Skeletal muscle satellite cell (primary cell): ENCODE data around the gene SIRT1.
"Not testable (repeated sequence)": the region's sequence is repeated elsewhere in the genome, so short reads cannot be mapped to it uniquely, and the experiment has no call there.

ENCODE experiments used
- H3K27me3 ChIP-seq: 2 replicates; pipeline ENCODE4 v1.7.0; 2013; ENCODE audit warnings: low read length; ENCODE audit not compliant: control insufficient read depth, insufficient read depth
- H3K36me3 ChIP-seq: 2 replicates; pipeline ENCODE4 v1.7.0; 2013; ENCODE audit warnings: mild to moderate bottlenecking, control low read depth, low read length; ENCODE audit not compliant: insufficient read depth
- H3K4me1 ChIP-seq: 2 replicates; pipeline ENCODE4 v1.7.0; 2013; ENCODE audit warnings: low read length; ENCODE audit not compliant: control insufficient read depth, insufficient read depth
- H3K4me2 ChIP-seq: 2 replicates; pipeline ENCODE4 v1.7.0; 2013; ENCODE audit warnings: mild to moderate bottlenecking, low read length
- H3K4me3 ChIP-seq: 2 replicates; pipeline ENCODE4 v1.7.0; 2013; ENCODE audit warnings: low read length
- H3K9ac ChIP-seq: 2 replicates; pipeline ENCODE4 v1.7.0; 2013; ENCODE audit warnings: mild to moderate bottlenecking, low read depth, low read length, moderate library complexity
- H3K9me3 ChIP-seq: replicated peaks from 2 replicates; pipeline ENCODE4 v1.7.0; 2013; ENCODE audit warnings: mild to moderate bottlenecking, control low read depth, low read length

SIRT1 gene

GRCh38 chr10:67925449-67926005 is 41.1 kb downstream of the SIRT1 start:
- Histone ChIP-seq H3K4me1 (peaks cover 25% of the 10 kb centered on the region), H3K4me3 (no peak overlapping the region), H3K36me3 (peaks cover 86% of the 10 kb centered on the region), H3K9me3 (no peaks in the 10 kb centered on the region), H3K9ac (no peak overlapping the region), H3K4me2 (no peak overlapping the region), H3K27me3 (no peaks in the 10 kb centered on the region)

DNA sequence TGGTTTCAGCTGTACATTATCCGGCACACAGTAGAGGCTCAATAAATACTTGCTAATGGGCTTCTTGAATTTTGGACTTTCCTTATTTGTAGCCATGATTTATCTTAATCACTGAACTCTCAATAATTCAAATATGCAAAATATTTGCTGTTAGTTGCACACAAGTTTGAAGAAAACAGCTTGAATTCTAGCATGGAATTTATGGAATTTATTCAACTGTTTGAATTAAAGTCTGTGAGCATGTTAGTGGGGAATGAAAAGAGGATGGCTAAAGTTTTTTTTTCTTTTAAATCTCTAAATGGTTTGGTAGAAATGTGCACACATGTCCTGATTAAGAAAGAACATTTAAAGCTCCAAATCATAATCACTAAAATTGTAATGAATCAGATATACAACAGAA is 42.5 kb downstream of the SIRT1 start:
- H3K4me3 ChIP-seq, result no peak overlapping the region
- peaks cover 85% of the 10 kb centered on the region for H3K36me3 ChIP-seq
- no peak overlapping the region for H3K9ac ChIP-seq
- H3K9me3 ChIP-seq, result no peaks in the 10 kb centered on the region
- peaks cover 25% of the 10 kb centered on the region for H3K4me1 ChIP-seq
- no peaks in the 10 kb centered on the region for H3K27me3 ChIP-seq
- H3K4me2 ChIP-seq, result no peak overlapping the region

GRCh38 chr10:67933199-67933598 is 48.7 kb downstream of the SIRT1 start:
- Histone ChIP-seq H3K4me2 (no peak overlapping the region), H3K36me3 (peaks cover 86% of the 10 kb centered on the region), H3K9me3 (no peaks in the 10 kb centered on the region), H3K4me3 (no peak overlapping the region), H3K27me3 (no peaks in the 10 kb centered on the region), H3K4me1 (peaks cover 6% of the 10 kb centered on the region), H3K9ac (no peak overlapping the region)

DNA sequence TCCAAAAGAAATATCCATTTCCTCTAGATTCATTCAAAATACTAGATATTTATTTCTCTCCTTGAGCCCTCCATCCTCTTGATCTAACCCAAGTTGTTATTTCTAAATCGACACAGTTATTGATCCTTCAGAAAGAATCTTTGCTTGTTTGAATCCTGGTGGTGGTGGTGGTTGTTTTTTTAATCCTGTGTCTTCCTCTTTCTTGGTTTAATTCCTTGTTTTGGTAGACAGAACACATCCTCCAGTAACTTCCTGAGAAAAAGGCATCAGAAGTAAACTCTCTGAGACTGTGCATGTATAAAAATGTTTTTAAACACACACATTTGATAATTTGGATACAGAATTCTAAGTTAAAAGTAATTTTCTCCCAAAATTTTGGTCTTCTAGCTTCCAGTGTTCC is 49.9 kb downstream of the SIRT1 start:
- peaks cover 6% of the 10 kb centered on the region for H3K4me1 ChIP-seq
- no peaks in the 10 kb centered on the region for H3K9me3 ChIP-seq
- H3K36me3 ChIP-seq, result peaks cover 85% of the 10 kb centered on the region
- H3K9ac ChIP-seq, result no peak overlapping the region
- no peak overlapping the region for H3K4me2 ChIP-seq
- no peaks in the 10 kb centered on the region for H3K27me3 ChIP-seq
- H3K4me3 ChIP-seq, result no peak overlapping the region

DNA sequence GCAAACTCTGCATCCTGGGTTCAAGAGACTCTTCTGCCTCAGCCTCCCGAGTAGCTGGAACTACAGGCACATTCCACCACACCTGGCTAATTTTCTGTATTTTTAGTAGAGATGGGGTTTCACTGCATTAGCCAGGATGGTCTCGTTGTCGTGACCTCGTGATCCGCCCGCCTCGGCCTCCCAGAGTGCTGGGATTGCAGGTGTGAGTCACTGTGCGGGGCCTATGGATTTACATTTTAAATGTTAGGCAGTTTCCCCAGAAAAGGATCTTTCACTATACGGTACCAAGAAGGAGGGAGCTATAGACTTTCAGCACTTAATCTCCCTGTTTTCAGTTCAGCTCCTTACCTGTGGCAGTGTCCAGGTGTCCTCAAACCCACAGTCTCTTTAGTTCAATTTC is 50.8 kb downstream of the SIRT1 start:
- H3K36me3 ChIP-seq, result peaks cover 85% of the 10 kb centered on the region
- H3K4me2 ChIP-seq, result no peak overlapping the region
- no peak overlapping the region for H3K9ac ChIP-seq
- peaks cover 6% of the 10 kb centered on the region for H3K4me1 ChIP-seq
- H3K27me3 ChIP-seq, result no peaks in the 10 kb centered on the region
- no peaks in the 10 kb centered on the region for H3K9me3 ChIP-seq
- H3K4me3 ChIP-seq, result no peak overlapping the region

DNA sequence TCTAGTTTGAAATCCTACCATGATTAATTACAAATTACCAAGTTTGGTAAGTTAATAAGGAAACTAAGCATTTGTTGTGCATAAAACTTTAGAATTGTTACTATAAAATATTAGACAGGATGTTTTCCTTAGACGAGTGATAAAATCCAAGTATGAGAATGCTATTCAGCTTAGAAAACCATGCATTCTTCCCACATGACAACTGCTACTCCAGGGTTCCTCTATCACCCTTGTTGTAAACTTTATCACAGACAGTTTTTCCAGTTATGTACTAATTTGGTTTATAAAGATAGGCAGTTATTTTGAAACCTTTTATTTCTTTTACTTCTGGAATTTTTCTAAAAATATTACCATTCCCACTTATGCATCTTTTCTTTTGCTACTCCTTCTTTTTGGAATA is 52.0 kb downstream of the SIRT1 start:
- H3K27me3 ChIP-seq, result no peaks in the 10 kb centered on the region
- H3K4me1 ChIP-seq, result peaks cover 6% of the 10 kb centered on the region
- H3K4me2 ChIP-seq, result no peak overlapping the region
- no peaks in the 10 kb centered on the region for H3K9me3 ChIP-seq
- H3K9ac ChIP-seq, result peak overlapping the region; percentile 37
- no peak overlapping the region for H3K4me3 ChIP-seq
- H3K36me3 ChIP-seq, result peaks cover 86% of the 10 kb centered on the region

DNA sequence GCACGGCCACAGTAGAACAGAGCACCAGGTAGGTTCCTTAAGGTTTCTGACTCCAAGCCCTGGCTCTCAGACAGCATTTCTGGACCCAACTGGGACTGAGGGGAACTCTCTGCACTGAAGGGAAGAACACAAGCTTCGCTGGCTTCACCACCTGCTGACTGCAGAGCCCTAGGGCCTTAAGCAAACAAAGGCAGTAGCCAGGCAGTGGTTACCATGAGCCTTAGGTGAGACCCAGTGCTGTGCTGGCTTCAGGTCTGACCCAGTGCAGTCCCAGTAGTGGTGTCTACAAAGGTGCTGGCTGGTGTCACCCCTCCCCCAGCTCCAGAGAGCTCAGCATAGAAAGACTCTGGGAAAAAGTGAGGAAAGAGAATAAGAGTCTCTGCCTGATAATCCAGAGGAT is 59.5 kb downstream of the SIRT1 start:
- no peak overlapping the region for H3K9ac ChIP-seq
- H3K4me3 ChIP-seq, result no peak overlapping the region
- H3K36me3 ChIP-seq, result peaks cover 83% of the 10 kb centered on the region
- H3K4me2 ChIP-seq, result no peak overlapping the region
- H3K4me1 ChIP-seq, result no peaks in the 10 kb centered on the region
- no peaks in the 10 kb centered on the region for H3K27me3 ChIP-seq
- H3K9me3 ChIP-seq, result no peaks in the 10 kb centered on the region

DNA sequence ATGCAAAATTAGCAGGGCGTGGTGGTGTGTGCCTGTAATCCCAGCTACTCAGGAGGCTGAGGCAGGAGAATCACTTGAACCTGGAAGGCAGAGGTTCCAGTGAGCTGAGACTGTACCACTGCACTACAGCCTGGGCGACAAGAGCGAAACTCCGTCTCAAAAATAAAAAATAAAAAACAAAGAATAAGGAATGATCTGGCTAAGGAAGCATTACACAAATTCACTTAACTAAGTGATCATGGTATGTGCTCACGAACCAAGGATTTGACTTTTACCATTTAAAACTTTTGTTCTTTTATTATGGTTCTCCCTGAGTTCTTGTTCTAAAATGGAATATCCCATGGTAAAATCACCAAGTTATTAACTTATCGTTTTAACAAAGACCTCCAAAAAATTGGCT is 71.2 kb downstream of the SIRT1 start:
- no peak overlapping the region for H3K4me2 ChIP-seq
- no peaks in the 10 kb centered on the region for H3K9me3 ChIP-seq
- H3K27me3 ChIP-seq, result no peaks in the 10 kb centered on the region
- H3K4me3 ChIP-seq, result no peak overlapping the region
- no peaks in the 10 kb centered on the region for H3K4me1 ChIP-seq
- no peak overlapping the region for H3K9ac ChIP-seq
- peaks cover 66% of the 10 kb centered on the region for H3K36me3 ChIP-seq

- no peak overlapping the region for H3K9ac ChIP-seq
- H3K4me2 ChIP-seq, result no peak overlapping the region
- no peak overlapping the region for H3K4me3 ChIP-seq
- H3K27me3 ChIP-seq, result no peaks in the 10 kb centered on the region
- H3K9me3 ChIP-seq, result no peaks in the 10 kb centered on the region
- H3K36me3 ChIP-seq, result peaks cover 73% of the 10 kb centered on the region
- no peaks in the 10 kb centered on the region for H3K4me1 ChIP-seq
These were observed 75.5 kb downstream of the SIRT1 start for GRCh38 chr10:67959839-67960476.

GRCh38 chr10:67965456-67965855 is 81.0 kb downstream of the SIRT1 start:
- Histone ChIP-seq H3K4me3 (no peak overlapping the region), H3K9ac (no peak overlapping the region), H3K4me2 (no peak overlapping the region), H3K4me1 (no peaks in the 10 kb centered on the region), H3K36me3 (peaks cover 80% of the 10 kb centered on the region), H3K9me3 (no peaks in the 10 kb centered on the region), H3K27me3 (no peaks in the 10 kb centered on the region)

DNA sequence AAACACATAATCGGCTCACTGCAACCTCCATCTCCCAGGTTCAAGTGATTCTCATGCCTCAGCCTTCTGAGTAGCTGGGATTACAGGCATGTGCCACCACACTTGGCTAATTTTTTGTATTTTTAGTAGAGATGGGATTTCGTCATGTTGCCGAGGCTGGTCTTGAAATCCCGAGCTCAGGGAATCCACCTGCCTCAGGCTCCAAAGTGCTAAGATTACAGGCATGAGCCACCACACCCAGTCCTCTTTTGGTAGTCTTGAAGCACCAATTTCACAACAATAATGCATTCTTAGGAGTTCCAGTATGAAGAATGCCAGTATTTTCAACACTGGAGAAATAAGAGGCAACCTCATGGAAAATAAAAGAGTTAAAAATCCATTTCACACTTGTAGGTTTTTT is 81.6 kb downstream of the SIRT1 start:
- not testable (repeated sequence) for H3K9me3 ChIP-seq, H3K4me2 ChIP-seq, H3K9ac ChIP-seq, H3K27me3 ChIP-seq, H3K4me3 ChIP-seq, H3K4me1 ChIP-seq
- peaks cover 80% of the 10 kb centered on the region for H3K36me3 ChIP-seq
